Heart left ventricle (tissue), 13 donors: ENCODE data around the gene ITGA5.

Experiments used
- POLR2A ChIP-seq, 2 donors: fragments of 450-650 bp; IDR thresholded peaks; one replicate each; pipeline ENCODE4 v1.6.1; 2017; ENCODE audit warnings: antibody characterized with exemption in 2 of 2, mild to moderate bottlenecking in 2 of 2, moderate library complexity in 2 of 2
- TF ChIP-seq, protein P1 (sequence below), 12 donors: fragments of 200-600 bp; sonication (generic) in 4 of 12; IDR thresholded peaks; one replicate each; pipeline versions ENCODE4 v1.5.0 to v1.8.0; 2018 to 2022; ENCODE audit warnings: antibody characterized with exemption in 12 of 12, mild to moderate bottlenecking in 5 of 12
- donor health status: ischemic (EF 13 %, LVEDD 7.1; RV severe dilation, severe dysfunction).
- donor health status: DM: no; HTN: yes; CAD: no.
- donor health status: DM: no; HTN: no; CAD: no.
- donor health status: ischemic (EF 25% LVEDD 6.9; RV normal size, moderate dysfunction).
- donor health status: ischemic (EF 25% LVEDD 5.7; RV mildly dilated, moderate dysfunction).
- donor health status: ischemic (EF 35%, LVEDD 5.7; RV mildly dilated, moderate dysfunction).
- donor health status: nonischemic (EF 11% LVEDD 7.7; RV severe dilation, severe dysfunction).
- donor health status: DM: yes; HTN: yes; CAD: no.
- donor health status: PGD.
- donor health status: ischemic (EF 29% LVEDD 5.4; RV normal size, mild dysfunction).
- donor health status: nonischemic (EF 23%, LVEDD 6.1; RV moderate dilation, normal function).

DNA sequence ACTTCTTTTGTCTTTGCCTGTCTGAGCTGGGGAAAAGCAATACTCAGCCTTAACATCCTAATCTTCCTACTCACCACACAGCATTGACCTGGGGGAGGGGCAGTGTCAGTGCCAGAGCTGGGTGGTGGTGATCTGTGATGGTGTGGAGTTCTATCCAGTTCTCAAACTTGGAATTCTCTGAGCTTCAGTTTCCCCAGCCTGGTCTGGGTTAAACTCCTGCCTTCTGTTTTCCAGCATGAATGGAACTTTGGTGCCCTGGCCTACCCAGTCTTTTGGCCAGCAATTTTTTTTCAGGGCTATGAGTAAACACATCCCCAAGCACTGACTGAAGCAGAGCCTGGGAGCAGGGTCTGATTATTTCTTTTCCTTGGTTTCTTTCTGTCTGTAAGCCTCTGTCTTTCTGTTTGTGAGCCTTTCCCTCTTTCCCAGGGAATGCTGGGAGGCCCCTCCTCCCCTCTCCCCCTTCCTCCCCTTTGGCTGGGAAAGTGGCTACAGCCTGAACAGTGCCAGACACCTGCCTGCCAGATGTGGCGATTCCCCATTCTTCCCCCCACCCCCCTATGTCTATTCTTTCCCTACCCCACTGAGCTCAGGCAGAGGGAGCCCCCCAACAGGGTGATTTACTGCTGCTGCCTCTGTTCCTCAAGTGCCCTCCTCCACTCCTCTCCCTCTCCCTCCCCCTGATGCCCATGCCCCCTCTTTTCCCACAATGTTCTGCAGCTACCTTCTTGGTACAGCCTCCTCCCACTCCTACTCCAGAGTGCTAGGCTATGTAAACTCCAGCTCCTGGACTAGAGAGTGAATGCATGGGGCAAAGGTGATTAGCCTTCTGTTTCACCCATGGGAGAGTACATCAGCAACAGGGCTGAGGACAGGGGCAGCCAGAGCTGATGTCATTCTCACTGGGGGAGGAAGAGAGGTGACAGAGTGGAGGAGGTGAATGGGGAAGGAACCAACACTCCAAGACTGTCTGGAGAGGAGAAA is 65.9 kb downstream of the ITGA5 start:
- TF ChIP-seq, protein P1, sequence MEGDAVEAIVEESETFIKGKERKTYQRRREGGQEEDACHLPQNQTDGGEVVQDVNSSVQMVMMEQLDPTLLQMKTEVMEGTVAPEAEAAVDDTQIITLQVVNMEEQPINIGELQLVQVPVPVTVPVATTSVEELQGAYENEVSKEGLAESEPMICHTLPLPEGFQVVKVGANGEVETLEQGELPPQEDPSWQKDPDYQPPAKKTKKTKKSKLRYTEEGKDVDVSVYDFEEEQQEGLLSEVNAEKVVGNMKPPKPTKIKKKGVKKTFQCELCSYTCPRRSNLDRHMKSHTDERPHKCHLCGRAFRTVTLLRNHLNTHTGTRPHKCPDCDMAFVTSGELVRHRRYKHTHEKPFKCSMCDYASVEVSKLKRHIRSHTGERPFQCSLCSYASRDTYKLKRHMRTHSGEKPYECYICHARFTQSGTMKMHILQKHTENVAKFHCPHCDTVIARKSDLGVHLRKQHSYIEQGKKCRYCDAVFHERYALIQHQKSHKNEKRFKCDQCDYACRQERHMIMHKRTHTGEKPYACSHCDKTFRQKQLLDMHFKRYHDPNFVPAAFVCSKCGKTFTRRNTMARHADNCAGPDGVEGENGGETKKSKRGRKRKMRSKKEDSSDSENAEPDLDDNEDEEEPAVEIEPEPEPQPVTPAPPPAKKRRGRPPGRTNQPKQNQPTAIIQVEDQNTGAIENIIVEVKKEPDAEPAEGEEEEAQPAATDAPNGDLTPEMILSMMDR (IDR thresholded peaks at IDR 0.05), result no peak
- TF ChIP-seq POLR2A (IDR thresholded peaks at IDR 0.05), result no peak
